GM12878 (cell line): ENCODE results near the gene HMGCL. TPM values are rescaled to one million over a fixed set of nuclear protein-coding genes. Genes with fewer than 3 reads are reported as not detected.

Source experiments
- ATAC-seq: fragments of 200-7000 bp; cut with Tn5 transposase; 3 replicates; pipeline ENCODE4 v1.9.1; 2020; ENCODE audit warnings: mild to moderate bottlenecking, moderate library complexity
- BruUV-seq: library from RNA; stranded (reverse); fragments of 400-500 nt; replicated peaks from 2 replicates; lab custom pipeline; 2021; lab: Mats Ljungman, UMichigan
- CTCF ChIA-PET: fragments of 300-600 bp; sonication (Branson Sonifier 250); formaldehyde crosslinking; extraction: SDS; loops from one replicate; lab custom pipeline; 2021; ENCODE audit warnings: inconsistent platforms; lab: Yijun Ruan, JAX
- POLR2A ChIA-PET: fragments of 350-600 bp; formaldehyde crosslinking; extraction: SDS; loops from one replicate; lab custom pipeline; 2021; ENCODE audit warnings: inconsistent platforms; lab: Charles Lee
- RAD21 ChIA-PET: fragments of 300-600 bp; sonication (Branson Sonifier 250); formaldehyde crosslinking; loops from one replicate; lab custom pipeline; 2023; ENCODE audit warnings: antibody characterized with exemption; ENCODE audit not compliant: unreplicated experiment; lab: Charles Lee
- SMC1A ChIA-PET: fragments of 300-600 bp; sonication (Branson Sonifier 250); formaldehyde crosslinking; loops from one replicate; lab custom pipeline; 2023; ENCODE audit not compliant: unreplicated experiment, uncharacterized antibody; lab: Charles Lee
- DNase-seq: peaks from one replicate; pipeline ENCODE4 v3.0.0-alpha.2; 2011; ENCODE audit warnings: low read depth, low spot score
- FAIRE-seq: peaks from 3 replicates; lab custom pipeline; 2011; peaks lifted over from hg19 to GRCh38; lab: Jason Lieb, UNC
- H2AFZ ChIP-seq: 2 replicates; pipeline ENCODE4 v1.6.0; 2011; ENCODE audit warnings: low read depth, low read length, control low read depth; ENCODE audit not compliant: control insufficient read depth
- H3K27ac ChIP-seq: 2 replicates; pipeline ENCODE4 v1.5.1; 2011; ENCODE audit warnings: control low read depth; ENCODE audit not compliant: control insufficient read depth, insufficient read depth
- H3K27me3 ChIP-seq, 2 experiments: replicated peaks in 1 of 2; 2 replicates each; pipeline versions ENCODE4 v1.6.0 to v1.6.1; 2011; ENCODE audit warnings: low read length in 1 of 2; ENCODE audit not compliant: control insufficient read depth in 2 of 2, insufficient read depth in 2 of 2
- H3K36me3 ChIP-seq, 2 experiments: 2 replicates each; pipeline ENCODE4 v1.5.1; 2011; ENCODE audit warnings: low read length in 1 of 2; ENCODE audit not compliant: control insufficient read depth in 2 of 2, insufficient read depth in 2 of 2
- H3K4me1 ChIP-seq: 2 replicates; pipeline ENCODE4 v1.6.1; 2011; ENCODE audit warnings: mild to moderate bottlenecking, low read length, moderate library complexity, mixed read lengths; ENCODE audit not compliant: control insufficient read depth, insufficient read depth
- H3K4me2 ChIP-seq: 2 replicates; pipeline ENCODE4 v1.6.0; 2011; ENCODE audit warnings: control low read depth; ENCODE audit not compliant: control insufficient read depth, insufficient read depth
- H3K4me3 ChIP-seq: fragments of 200-600 bp; sonication (generic); 2 replicates; pipeline ENCODE4 v1.5.1; 2016
- H3K79me2 ChIP-seq: 2 replicates; pipeline ENCODE4 v1.6.0; 2011; ENCODE audit warnings: low read length; ENCODE audit not compliant: control insufficient read depth, insufficient read depth
- H3K9ac ChIP-seq: 2 replicates; pipeline ENCODE4 v1.8.0; 2011; ENCODE audit warnings: low read length, control low read depth, mixed read lengths; ENCODE audit not compliant: control insufficient read depth, insufficient read depth
- H3K9me3 ChIP-seq: replicated peaks from 3 replicates; pipeline ENCODE4 v1.5.1; 2011; ENCODE audit warnings: mild to moderate bottlenecking, low read length; ENCODE audit not compliant: control insufficient read depth, insufficient read depth
- H4K20me1 ChIP-seq: 2 replicates; pipeline ENCODE4 v1.6.0; 2011; ENCODE audit not compliant: control insufficient read depth, insufficient read depth
- CHD1 ChIP-seq: IDR thresholded peaks from 2 replicates; pipeline ENCODE4 v1.6.1; 2012; ENCODE audit warnings: low read depth, low read length, improper control_type of control experiment
- E2F4 ChIP-seq: IDR thresholded peaks from 2 replicates; pipeline ENCODE4 v1.6.1; 2012; ENCODE audit warnings: low read depth, low read length, improper control_type of control experiment
- HDAC2 ChIP-seq: fragments of 200-600 bp; sonication (generic); IDR thresholded peaks from 2 replicates; pipeline ENCODE4 v1.6.1; 2017
- HDGF ChIP-seq: fragments of 450-650 bp; IDR thresholded peaks from 2 replicates; pipeline ENCODE4 v1.6.1; 2016; ENCODE audit warnings: antibody characterized with exemption
- MEF2B ChIP-seq: fragments of 450-650 bp; IDR thresholded peaks from 2 replicates; pipeline ENCODE4 v1.6.1; 2018; ENCODE audit warnings: mild to moderate bottlenecking, moderate library complexity; ENCODE audit not compliant: partially characterized antibody, poor library complexity, severe bottlenecking
- MTA2 ChIP-seq: fragments of 450-650 bp; IDR thresholded peaks from 2 replicates; pipeline ENCODE4 v1.6.1; 2016; ENCODE audit warnings: low read depth, mild to moderate bottlenecking, moderate library complexity
- NBN ChIP-seq: fragments of 450-650 bp; IDR thresholded peaks from 2 replicates; pipeline ENCODE4 v1.6.1; 2016
- POLR2AphosphoS2 ChIP-seq: IDR thresholded peaks from 2 replicates; pipeline ENCODE4 v1.6.1; 2011; ENCODE audit warnings: low read depth, mild to moderate bottlenecking, low read length, improper control_type of control experiment, moderate library complexity
- POLR2AphosphoS5 ChIP-seq: IDR thresholded peaks from 2 replicates; pipeline ENCODE4 v1.6.1; 2011; ENCODE audit warnings: mild to moderate bottlenecking, low read length, inconsistent platforms
- SUPT20H ChIP-seq: IDR thresholded peaks from 2 replicates; pipeline ENCODE4 v1.6.1; 2011; ENCODE audit warnings: low read depth, mild to moderate bottlenecking, low read length, moderate library complexity, borderline replicate concordance; ENCODE audit not compliant: control insufficient read depth
- TCF7 ChIP-seq: IDR thresholded peaks from 2 replicates; pipeline ENCODE4 v1.6.1; 2014; ENCODE audit warnings: antibody characterized with exemption, borderline replicate concordance
- YBX1 ChIP-seq: fragments of 450-650 bp; IDR thresholded peaks from 2 replicates; pipeline ENCODE4 v1.6.1; 2016; ENCODE audit warnings: antibody characterized with exemption
- YY1 ChIP-seq: IDR thresholded peaks from 2 replicates; pipeline ENCODE4 v1.6.1; 2011; ENCODE audit warnings: low read depth, mild to moderate bottlenecking, low read length
- ZNF384 ChIP-seq: IDR thresholded peaks from 2 replicates; pipeline ENCODE4 v1.6.1; 2012; ENCODE audit warnings: low read depth, mild to moderate bottlenecking, low read length, improper control_type of control experiment, borderline replicate concordance
- WGBS: methylation state at CpG from one replicate; pipeline ENCODE4 v1.1.6; 2016; ENCODE audit warnings: low lambda C conversion rate; ENCODE audit not compliant: insufficient replicate concordance, insufficient coverage; ENCODE audit errors: missing lambda C conversion rate; 5-methylcytosine and 5-hydroxymethylcytosine counted together
- in situ Hi-C: fragments of 300-500 bp; cut with MboI; formaldehyde crosslinking; loops from 9 replicates; pipeline ENCODE4 v1.14.3; 2018; ENCODE audit warnings: mixed read lengths
- intact Hi-C: fragments of 100-400 bp; cut with micrococcal nuclease; formaldehyde crosslinking; loops from one replicate; pipeline ENCODE4 v1.14.2; 2022; ENCODE audit not compliant: unreplicated experiment
- polyA plus RNA-seq, 11 experiments: library from polyadenylated mRNA; depleted of rRNA in 4 of 11; unstranded in 6 of 11; stranded (reverse) in 5 of 11; fragments of >200 nt; fragmentation: Nextera tagmentation in 4 of 11; fragmentation: Illumina TruSeq in 1 of 11; extraction: Ambion mirVana in 4 of 11; extraction: Trizol in 1 of 11; gene quantifications; 1 replicate in 1 of 11; 2 replicates in 10 of 11; pipeline versions ENCODE4 v1.2.1 to v1.2.3, GENCODE V29; 2011 to 2016; ENCODE audit warnings: inconsistent platforms in 2 of 11, missing spikeins in 2 of 11, low read depth in 1 of 11
- total RNA-seq, 4 experiments: library from RNA; depleted of rRNA in 3 of 4; stranded (reverse); fragments of >200 nt in 3 of 4; fragmentation: Illumina TruSeq in 1 of 4; extraction: Trizol in 1 of 4; gene quantifications; 2 replicates each; pipeline versions ENCODE4 v1.2.1 to v1.2.3, GENCODE V29; 2013 to 2021

HMGCL gene
- total and polyA plus RNA-seq, 10 of the 15 experiments (the other 5 are each of a cell fraction or from before 2014, with no cell fraction given) = 29.4 to 127 (median 36.4) TPM

GRCh38 chr1:23838401-23838866, 13.2 kb upstream of the HMGCL start (continued):
- TF ChIP-seq YY1 = 0 out of 2 replicates have a peak, but pooled peaks have one; percentile 12
- TF ChIP-seq NBN = 0 out of 2 replicates have a peak, but pooled peaks have one; percentile 28

- RAD21 ChIA-PET = interaction anchor here (1.8 kb wide), 1 partner anchor 27 kb away, joined by 14 read pairs; no protein-coding TSS in a partner anchor
- DNase-seq (no peak), FAIRE-seq (no peak), ATAC-seq (peak; percentile 19)
- no peak for TF ChIP-seq SUPT20H
- no peak for TF ChIP-seq TCF7
- TF ChIP-seq HDGF = no peak
- no peaks in the 10 kb centered on the region for H3K79me2 ChIP-seq
- no peaks in the 10 kb centered on the region for H3K4me1 ChIP-seq
- H3K27me3 ChIP-seq = no peaks in the 10 kb centered on the region
- peak overlapping the region; percentile 77 for H2AFZ ChIP-seq
- no peaks in the 10 kb centered on the region for H4K20me1 ChIP-seq
- no TSS peak for BruUV-seq
- CTCF ChIA-PET = interaction anchor here (0.7 to 3.7 kb wide), 3 partner anchors 15 to 79 kb away, joined by 3 to 16 read pairs (median 3); no protein-coding TSS in a partner anchor
- no peaks in the 10 kb centered on the region for H3K36me3 ChIP-seq
- 8% methylated on average over 13 of the region's 13 CpGs for WGBS
- SMC1A ChIA-PET = interaction anchor here (1.2 to 1.6 kb wide), 2 partner anchors 10 to 27 kb away, joined by 3 to 8 read pairs; no protein-coding TSS in a partner anchor
- peak overlapping the region; percentile 80 for H3K4me2 ChIP-seq
- no peak overlapping the region for H3K27ac ChIP-seq
- H3K9me3 ChIP-seq = no peaks in the 10 kb centered on the region; the same call in 2 of the 3 replicates
- intact Hi-C loops = no loop called here
- H3K9ac ChIP-seq = no peak overlapping the region
- H3K4me3 ChIP-seq = peak overlapping the region; percentile 61; the same call in 1 of the 2 replicates
- in situ Hi-C loops = no loop called here
- POLR2A ChIA-PET = interaction anchor here (0.7 to 1.9 kb wide), 3 partner anchors 13 to 72 kb away, joined by 4 to 13 read pairs (median 5); partner anchors contain the start of gene HMGCL
Measured at GRCh38 chr1:23837908-23838307, 12.7 kb upstream of the HMGCL start.

GRCh38 chr1:23836037-23836436, 10.8 kb upstream of the HMGCL start:
- ATAC-seq (no peak), DNase-seq (no peak), FAIRE-seq (no peak)
- in situ Hi-C loops (no loop called here), intact Hi-C loops (no loop called here)
- Histone ChIP-seq H3K79me2 (no peaks in the 10 kb centered on the region), H3K4me2 (no peak overlapping the region), H3K9ac (no peak overlapping the region), H3K4me3 (no peak overlapping the region), H2AFZ (no peak overlapping the region), H4K20me1 (no peaks in the 10 kb centered on the region), H3K4me1 (no peaks in the 10 kb centered on the region), H3K27ac (no peak overlapping the region), H3K36me3 (no peaks in the 10 kb centered on the region), H3K9me3 (no peaks in the 10 kb centered on the region; the same call in 2 of the 3 replicates), H3K27me3 (no peaks in the 10 kb centered on the region)
- POLR2A ChIA-PET = interaction anchor here (0.6 kb wide), 1 partner anchor 51 kb away, joined by 4 read pairs; no protein-coding TSS in a partner anchor
- CTCF ChIA-PET = no interaction called here
- BruUV-seq = no TSS peak
- 18% methylated on average over 3 of the region's 3 CpGs for WGBS
- RAD21 ChIA-PET = no interaction called here
- SMC1A ChIA-PET = no interaction called here
- TF ChIP-seq HDAC2 = no peak
- no peak for TF ChIP-seq MEF2B
- no peak for TF ChIP-seq POLR2AphosphoS5
- no peak for TF ChIP-seq CHD1
- no peak for TF ChIP-seq POLR2AphosphoS2
- no peak for TF ChIP-seq ZNF384
- no peak for TF ChIP-seq MTA2
- TF ChIP-seq E2F4 = no peak
- no peak for TF ChIP-seq YBX1
